Endothelial cell of umbilical vein (primary cell): Measurements from ENCODE around the gene TRAPPC6A. TPM values are rescaled to one million over a fixed set of nuclear protein-coding genes. Genes with fewer than 3 reads are reported as not detected.
A peak's percentile ranks its signal among the peaks of the same experiment; 100 is the strongest.

Experiments
- BruUV-seq: library from RNA; stranded (reverse); fragments of 400-500 nt; replicated peaks from 2 replicates; lab custom pipeline; 2021; lab: Mats Ljungman, UMichigan
- CTCF ChIA-PET: fragments of 300-600, 350-600 bp; sonication (Branson Sonifier 250); formaldehyde crosslinking; loops from one replicate; lab custom pipeline; 2021; ENCODE audit warnings: antibody characterized with exemption, inconsistent platforms; lab: Charles Lee
- POLR2A ChIA-PET: fragments of 300-600, 350-600 bp; sonication (Branson Sonifier 250); formaldehyde crosslinking; loops from one replicate; lab custom pipeline; 2021; ENCODE audit warnings: antibody characterized with exemption, inconsistent platforms; lab: Charles Lee
- DNase-seq: peaks from one replicate; pipeline ENCODE4 v3.0.0-alpha.2; 2011; ENCODE audit warnings: low read depth, low spot score
- FAIRE-seq: peaks from 2 replicates; lab custom pipeline; 2011; peaks lifted over from hg19 to GRCh38; lab: Jason Lieb, UNC
- H2AFZ ChIP-seq: 2 replicates; pipeline ENCODE4 v1.6.0; 2012; ENCODE audit warnings: low read depth, low read length, control low read depth, inconsistent platforms
- H3K27ac ChIP-seq: 2 replicates; pipeline ENCODE4 v1.5.1; 2011; ENCODE audit warnings: low read depth, mild to moderate bottlenecking, control low read depth, low read length, moderate library complexity; ENCODE audit not compliant: insufficient read depth
- H3K27me3 ChIP-seq, 2 experiments: 2 replicates each; pipeline versions ENCODE4 v1.6.0 to v1.6.1; 2011; ENCODE audit warnings: low read length in 2 of 2, mixed read lengths in 1 of 2; ENCODE audit not compliant: control insufficient read depth in 2 of 2, insufficient read depth in 2 of 2
- H3K36me3 ChIP-seq, 2 experiments: 2 replicates in 1 of 2; 3 replicates in 1 of 2; pipeline ENCODE4 v1.5.1; 2011; ENCODE audit warnings: low read length in 2 of 2, mild to moderate bottlenecking in 1 of 2, moderate library complexity in 1 of 2; ENCODE audit not compliant: control insufficient read depth in 2 of 2, insufficient read depth in 2 of 2; ENCODE audit errors: extremely low read depth in 1 of 2
- H3K4me1 ChIP-seq: 3 replicates; pipeline ENCODE4 v1.5.1; 2011; ENCODE audit warnings: mild to moderate bottlenecking, low read length; ENCODE audit not compliant: control insufficient read depth, insufficient read depth; ENCODE audit errors: extremely low read depth
- H3K4me2 ChIP-seq: 2 replicates; pipeline ENCODE4 v1.6.1; 2011; ENCODE audit warnings: low read length, control low read depth, mixed read lengths; ENCODE audit not compliant: insufficient read depth
- H3K4me3 ChIP-seq, 3 experiments: fragments of 200-600 bp in 1 of 3; sonication (generic), shearing (Covaris generic) in 1 of 3; replicated peaks in 1 of 3; 2 replicates each; pipeline ENCODE4 v1.5.1; 2011 to 2016; ENCODE audit warnings: control low read depth in 3 of 3, low read length in 3 of 3, mild to moderate bottlenecking in 2 of 3, inconsistent platforms in 1 of 3, low read depth in 1 of 3, moderate library complexity in 1 of 3; ENCODE audit not compliant: insufficient read depth in 1 of 3
- H3K79me2 ChIP-seq: 2 replicates; pipeline ENCODE4 v1.6.0; 2012; ENCODE audit warnings: low read length, inconsistent platforms; ENCODE audit not compliant: control insufficient read depth, insufficient read depth
- H3K9ac ChIP-seq: replicated peaks from 2 replicates; pipeline ENCODE3; 2011; ENCODE audit warnings: low read length, control low read depth; ENCODE audit not compliant: insufficient read depth; ENCODE audit errors: extremely low read depth
- H3K9me1 ChIP-seq: replicated peaks from 3 replicates; pipeline ENCODE4 v1.6.0; 2011; ENCODE audit warnings: mild to moderate bottlenecking, low read length; ENCODE audit not compliant: control insufficient read depth, insufficient read depth; ENCODE audit errors: extremely low read depth
- H3K9me3 ChIP-seq: replicated peaks from 2 replicates; pipeline ENCODE4 v1.5.1; 2012; ENCODE audit warnings: low read length, inconsistent platforms; ENCODE audit not compliant: control insufficient read depth, insufficient read depth
- H4K20me1 ChIP-seq: replicated peaks from 2 replicates; pipeline ENCODE3; 2011; ENCODE audit warnings: mild to moderate bottlenecking, low read length; ENCODE audit not compliant: control insufficient read depth, insufficient read depth; ENCODE audit errors: extremely low read depth
- EZH2 ChIP-seq: IDR thresholded peaks from 2 replicates; pipeline ENCODE4 v1.6.1; 2012; ENCODE audit warnings: borderline replicate concordance, low read depth, mild to moderate bottlenecking, moderate library complexity, low read length, inconsistent platforms; ENCODE audit not compliant: severe bottlenecking
- FOS ChIP-seq: IDR thresholded peaks from 2 replicates; pipeline ENCODE4 v1.6.1; 2011; ENCODE audit warnings: mild to moderate bottlenecking, low read length, moderate library complexity, borderline replicate concordance; ENCODE audit not compliant: insufficient read depth
- GATA2 ChIP-seq: IDR thresholded peaks from 2 replicates; pipeline ENCODE4 v1.7.0; 2011; ENCODE audit warnings: low read depth, mild to moderate bottlenecking, moderate library complexity, mixed read lengths, low read length; ENCODE audit not compliant: insufficient read length, insufficient read depth
- JUN ChIP-seq: IDR thresholded peaks from 2 replicates; pipeline ENCODE4 v1.6.1; 2011; ENCODE audit warnings: borderline replicate concordance, low read depth; ENCODE audit not compliant: insufficient read length, insufficient read depth
- MYC ChIP-seq: IDR thresholded peaks from one replicate; pipeline ENCODE4 v1.6.1; 2011; ENCODE audit warnings: mild to moderate bottlenecking, low read depth, low read length
- POLR2A ChIP-seq: IDR thresholded peaks from 2 replicates; pipeline ENCODE4 v1.6.1; 2012; ENCODE audit warnings: low read depth, mild to moderate bottlenecking, control low read depth, low read length
- POLR2AphosphoS5 ChIP-seq: IDR thresholded peaks from 2 replicates; pipeline ENCODE4 v1.6.1; 2012; ENCODE audit warnings: low read depth, mild to moderate bottlenecking, control low read depth, low read length, moderate library complexity; ENCODE audit not compliant: insufficient read depth
- dilution Hi-C: fragments of 300-500 bp; cut with MboI; formaldehyde crosslinking; loops from one replicate; pipeline ENCODE4 v1.15.0; 2019; ENCODE audit warnings: low sequenced_read_pairs; ENCODE audit not compliant: extremely low pct_ligation_motif_present
- intact Hi-C: fragments of 100-400 bp; cut with micrococcal nuclease; formaldehyde crosslinking; loops from one replicate; pipeline ENCODE4 v1.10.0; 2022
- polyA plus RNA-seq, 4 experiments: library from polyadenylated mRNA; depleted of rRNA in 3 of 4; stranded (reverse) in 3 of 4; unstranded in 1 of 4; fragments of >200 nt; gene quantifications; 2 replicates each; pipeline versions ENCODE4 v1.2.1 to v1.2.3, GENCODE V29; 2011 to 2012; ENCODE audit warnings: missing spikeins in 1 of 4
- total RNA-seq: library from RNA; stranded (reverse); gene quantifications from 2 replicates; pipeline ENCODE4 v1.2.3, GENCODE V29; 2021
- TF ChIP-seq, protein P1 (sequence below): IDR thresholded peaks from 2 replicates; pipeline ENCODE4 v1.6.1; 2011; ENCODE audit not compliant: insufficient read depth, insufficient read length
- TF ChIP-seq, protein P2 (sequence below), 2 donors: IDR thresholded peaks; 1 replicate in 1 of 2; 2 replicates in 1 of 2; pipeline ENCODE4 v1.5.1; 2011; ENCODE audit warnings: low read length in 2 of 2, mild to moderate bottlenecking in 2 of 2, moderate library complexity in 2 of 2, control low read depth in 1 of 2, inconsistent platforms in 1 of 2, low read depth in 1 of 2; ENCODE audit not compliant: insufficient read depth in 1 of 2; ENCODE audit errors: extremely low read depth in 1 of 2

The TRAPPC6A gene
- total and polyA plus RNA-seq, 2 donors (not counting 3 experiments of a cell fraction or from before 2014, with no cell fraction given), result 18.1 to 45.4 TPM

DNA sequence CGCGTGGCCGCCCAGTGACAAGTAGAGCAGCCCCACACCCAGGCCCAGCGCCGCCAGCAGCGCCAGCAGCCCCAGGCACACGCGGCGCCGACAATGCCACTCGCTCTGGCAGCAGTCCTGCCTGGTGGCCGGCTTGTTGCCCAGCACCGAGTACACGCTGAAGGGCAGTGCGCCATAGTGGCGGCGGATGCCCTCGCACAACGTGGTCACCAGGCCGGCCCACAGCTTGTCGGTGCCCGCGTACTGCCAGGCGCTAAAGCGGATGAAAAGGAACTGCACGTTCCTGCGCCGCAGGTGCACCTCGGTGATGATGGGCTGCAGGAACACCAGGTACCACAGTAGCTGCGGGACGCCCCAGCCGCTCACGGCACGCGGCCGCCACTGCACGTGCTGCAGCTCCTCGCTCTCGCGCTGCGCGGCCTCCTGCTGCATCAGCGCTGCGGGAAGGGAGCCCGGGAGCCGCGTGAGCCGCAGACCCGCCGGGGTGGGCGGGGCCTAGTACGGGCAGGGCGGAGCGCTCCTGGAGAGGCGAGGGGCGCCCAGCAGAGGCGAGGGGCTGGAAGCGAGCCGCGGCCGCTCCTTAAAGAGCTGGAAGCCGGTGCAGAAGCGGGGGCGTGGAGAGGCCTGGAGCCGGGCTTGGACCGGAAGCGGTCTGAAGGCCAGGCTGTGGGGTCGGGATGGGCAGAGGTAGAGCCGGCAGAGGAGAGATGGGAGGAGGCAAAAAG, 24.5 kb downstream of the TRAPPC6A start:
- Histone ChIP-seq H3K36me3 (no peaks in the 10 kb centered on the region), H3K9ac (no peak overlapping the region), H3K4me1 (peaks cover 18% of the 10 kb centered on the region), H3K4me2 (peak overlapping the region; percentile 15), H4K20me1 (no peaks in the 10 kb centered on the region), H3K4me3 (peak overlapping the region in 1 of 3 experiments; percentile 3), H3K9me1 (no peaks in the 10 kb centered on the region), H2AFZ (peak overlapping the region; percentile 67), H3K79me2 (no peaks in the 10 kb centered on the region), H3K27me3 (peaks cover 6 to 15% of the 10 kb centered on the region in 2 experiments), H3K27ac (no peak overlapping the region), H3K9me3 (no peaks in the 10 kb centered on the region)
- DNase-seq, result peak; percentile 34
- TF ChIP-seq EZH2, result peak; percentile 14
- no peak for TF ChIP-seq FOS
- TF ChIP-seq, protein P1, sequence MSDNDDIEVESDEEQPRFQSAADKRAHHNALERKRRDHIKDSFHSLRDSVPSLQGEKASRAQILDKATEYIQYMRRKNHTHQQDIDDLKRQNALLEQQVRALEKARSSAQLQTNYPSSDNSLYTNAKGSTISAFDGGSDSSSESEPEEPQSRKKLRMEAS, result peak; percentile 31
- CTCF ChIA-PET, result interaction anchor here (1.1 to 1.6 kb wide), 2 partner anchors 9 to 10 kb away, joined by 3 to 5 read pairs; no protein-coding TSS in a partner anchor
- intact Hi-C loops (no loop called here), dilution Hi-C loops (no loop called here)
- no peak for FAIRE-seq
- no TSS peak for BruUV-seq
- POLR2A ChIA-PET, result no interaction called here

DNA sequence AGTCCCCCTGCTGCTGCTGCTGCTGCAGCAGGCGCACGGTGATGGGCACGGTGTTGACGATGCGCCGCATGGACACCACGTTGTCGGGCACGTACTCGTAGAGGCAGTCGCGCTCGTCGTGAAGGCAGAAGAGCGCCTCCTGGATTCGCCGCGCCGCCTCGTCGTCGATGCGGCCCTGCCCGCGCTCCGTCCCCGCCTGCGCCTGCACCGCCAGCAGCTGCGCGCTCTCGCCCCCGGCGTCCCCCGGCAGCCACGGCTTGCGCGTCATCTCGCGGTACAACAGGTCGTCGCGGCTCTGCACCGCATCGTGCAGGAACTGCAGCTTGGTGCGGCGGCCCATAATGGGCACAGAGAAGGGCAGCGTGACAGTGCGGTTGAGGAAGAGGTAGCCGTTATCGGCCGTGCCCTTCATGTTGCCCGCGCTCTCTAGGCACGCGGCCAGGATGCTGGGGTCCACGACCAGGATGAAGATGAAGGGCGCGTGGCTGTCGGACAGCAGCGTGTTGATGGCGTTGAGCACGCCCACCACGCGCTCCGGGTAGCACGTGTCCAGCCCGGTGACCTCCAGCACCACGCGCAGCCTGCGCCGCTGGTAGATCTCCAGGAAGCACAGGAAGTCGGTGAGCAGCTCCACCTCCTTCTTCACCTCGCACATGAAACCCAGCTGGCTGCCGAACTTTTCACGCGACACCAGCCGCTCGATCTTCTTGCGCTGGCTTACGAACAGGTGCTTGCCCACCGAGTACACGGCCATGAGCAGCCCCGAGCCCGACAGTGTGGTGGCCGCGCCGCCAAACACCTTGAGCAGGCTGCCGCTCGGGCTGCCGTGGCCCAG, 25.3 kb downstream of the TRAPPC6A start:
- intact Hi-C loops, result no loop called here
- Histone ChIP-seq H3K4me3 (peak overlapping the region in 1 of 3 experiments; percentile 3), H3K9ac (no peak overlapping the region), H3K4me1 (peaks cover 18% of the 10 kb centered on the region), H3K4me2 (no peak overlapping the region), H3K79me2 (no peaks in the 10 kb centered on the region), H3K27me3 (peaks cover 6 to 15% of the 10 kb centered on the region in 2 experiments), H3K36me3 (no peaks in the 10 kb centered on the region), H3K27ac (no peak overlapping the region), H3K9me3 (no peaks in the 10 kb centered on the region), H4K20me1 (no peaks in the 10 kb centered on the region), H2AFZ (peak overlapping the region; percentile 67), H3K9me1 (no peaks in the 10 kb centered on the region)
- CTCF ChIA-PET, result interaction anchor here (0.8 to 1.6 kb wide), 4 partner anchors 10 to 26 kb away, joined by 3 to 5 read pairs (median 4); partner anchors contain the start of gene BLOC1S3
- BruUV-seq, result no TSS peak
- FAIRE-seq (no peak), DNase-seq (peak; percentile 48)
- dilution Hi-C loops, result no loop called here
- POLR2A ChIA-PET, result interaction anchor here (0.5 kb wide), 1 partner anchor 108 kb away, joined by 3 read pairs; no protein-coding TSS in a partner anchor
- no peak for TF ChIP-seq FOS
- no peak for TF ChIP-seq MYC
- no peak for TF ChIP-seq GATA2
- TF ChIP-seq, protein P2, sequence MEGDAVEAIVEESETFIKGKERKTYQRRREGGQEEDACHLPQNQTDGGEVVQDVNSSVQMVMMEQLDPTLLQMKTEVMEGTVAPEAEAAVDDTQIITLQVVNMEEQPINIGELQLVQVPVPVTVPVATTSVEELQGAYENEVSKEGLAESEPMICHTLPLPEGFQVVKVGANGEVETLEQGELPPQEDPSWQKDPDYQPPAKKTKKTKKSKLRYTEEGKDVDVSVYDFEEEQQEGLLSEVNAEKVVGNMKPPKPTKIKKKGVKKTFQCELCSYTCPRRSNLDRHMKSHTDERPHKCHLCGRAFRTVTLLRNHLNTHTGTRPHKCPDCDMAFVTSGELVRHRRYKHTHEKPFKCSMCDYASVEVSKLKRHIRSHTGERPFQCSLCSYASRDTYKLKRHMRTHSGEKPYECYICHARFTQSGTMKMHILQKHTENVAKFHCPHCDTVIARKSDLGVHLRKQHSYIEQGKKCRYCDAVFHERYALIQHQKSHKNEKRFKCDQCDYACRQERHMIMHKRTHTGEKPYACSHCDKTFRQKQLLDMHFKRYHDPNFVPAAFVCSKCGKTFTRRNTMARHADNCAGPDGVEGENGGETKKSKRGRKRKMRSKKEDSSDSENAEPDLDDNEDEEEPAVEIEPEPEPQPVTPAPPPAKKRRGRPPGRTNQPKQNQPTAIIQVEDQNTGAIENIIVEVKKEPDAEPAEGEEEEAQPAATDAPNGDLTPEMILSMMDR (IDR thresholded peaks at IDR 0.05; ENCODE audit: extremely low read depth in 1 of 2, insufficient read depth in 1 of 2, low read depth in 1 of 2, low read length in 2 of 2), result peak in 1 of 2 donors; percentile 34
- peak; percentile 15 for TF ChIP-seq EZH2
- TF ChIP-seq POLR2AphosphoS5, result no peak
- TF ChIP-seq POLR2A, result no peak
- no peak for TF ChIP-seq JUN
- TF ChIP-seq, protein P1, result peak; percentile 73
